ENCODE results near the gene RAB33A.

DNA sequence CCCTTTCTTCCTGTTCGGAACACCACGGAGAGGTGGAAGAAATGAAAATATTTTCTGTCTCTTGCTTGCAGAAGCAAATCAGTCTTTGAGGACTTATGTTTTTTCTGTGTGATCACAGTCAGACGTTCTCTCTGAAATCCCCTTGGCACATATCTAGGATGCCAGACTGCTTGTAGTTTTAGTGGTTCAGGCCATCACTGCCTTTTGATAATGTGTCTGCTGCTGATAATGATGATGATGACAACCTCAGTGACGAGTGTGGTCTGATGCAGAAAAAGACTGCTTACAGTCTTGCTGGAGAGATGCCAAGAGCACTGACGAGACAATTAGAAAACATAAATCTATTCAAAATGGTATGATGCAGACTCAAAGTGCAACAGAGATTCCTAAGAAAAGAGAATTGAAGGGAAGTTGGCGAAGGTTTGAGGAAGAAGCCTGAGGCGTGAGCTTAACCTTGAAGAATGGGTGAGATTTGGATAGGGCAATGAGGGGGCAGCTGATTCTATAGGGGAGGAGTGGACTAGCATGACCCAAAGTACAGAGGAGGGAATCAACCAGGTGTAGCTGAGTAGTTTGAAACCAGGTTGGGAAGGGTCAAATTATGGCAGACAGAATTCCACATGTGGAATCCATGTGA, 7.9 kb downstream of the RAB33A start:
- TF ChIP-seq POLR2A (IDR thresholded peaks at IDR 0.05; ENCODE audit: low read depth, low read length) (no peak), FOS (IDR thresholded peaks at IDR 0.05; ENCODE audit: low read depth, low read length) (no peak), RAD21 (IDR thresholded peaks at IDR 0.05; ENCODE audit: low read length) (no peak), BHLHE40 (IDR thresholded peaks at IDR 0.05; ENCODE audit: low read depth, low read length) (no peak), MAFK (IDR thresholded peaks at IDR 0.05; ENCODE audit: low read depth, low read length) (no peak), CHD1 (IDR thresholded peaks at IDR 0.05; ENCODE audit: low read depth, low read length) (no peak), RFX5 (IDR thresholded peaks at IDR 0.05; ENCODE audit: low read depth, low read length) (no peak), RCOR1 (IDR thresholded peaks at IDR 0.05; ENCODE audit: insufficient replicate concordance, low read length) (no peak)
- TF ChIP-seq, protein P1, sequence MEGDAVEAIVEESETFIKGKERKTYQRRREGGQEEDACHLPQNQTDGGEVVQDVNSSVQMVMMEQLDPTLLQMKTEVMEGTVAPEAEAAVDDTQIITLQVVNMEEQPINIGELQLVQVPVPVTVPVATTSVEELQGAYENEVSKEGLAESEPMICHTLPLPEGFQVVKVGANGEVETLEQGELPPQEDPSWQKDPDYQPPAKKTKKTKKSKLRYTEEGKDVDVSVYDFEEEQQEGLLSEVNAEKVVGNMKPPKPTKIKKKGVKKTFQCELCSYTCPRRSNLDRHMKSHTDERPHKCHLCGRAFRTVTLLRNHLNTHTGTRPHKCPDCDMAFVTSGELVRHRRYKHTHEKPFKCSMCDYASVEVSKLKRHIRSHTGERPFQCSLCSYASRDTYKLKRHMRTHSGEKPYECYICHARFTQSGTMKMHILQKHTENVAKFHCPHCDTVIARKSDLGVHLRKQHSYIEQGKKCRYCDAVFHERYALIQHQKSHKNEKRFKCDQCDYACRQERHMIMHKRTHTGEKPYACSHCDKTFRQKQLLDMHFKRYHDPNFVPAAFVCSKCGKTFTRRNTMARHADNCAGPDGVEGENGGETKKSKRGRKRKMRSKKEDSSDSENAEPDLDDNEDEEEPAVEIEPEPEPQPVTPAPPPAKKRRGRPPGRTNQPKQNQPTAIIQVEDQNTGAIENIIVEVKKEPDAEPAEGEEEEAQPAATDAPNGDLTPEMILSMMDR (conservative IDR thresholded peaks at IDR 0.05; ENCODE audit: low read depth, low read length) = no peak
- TF ChIP-seq, protein P2, sequence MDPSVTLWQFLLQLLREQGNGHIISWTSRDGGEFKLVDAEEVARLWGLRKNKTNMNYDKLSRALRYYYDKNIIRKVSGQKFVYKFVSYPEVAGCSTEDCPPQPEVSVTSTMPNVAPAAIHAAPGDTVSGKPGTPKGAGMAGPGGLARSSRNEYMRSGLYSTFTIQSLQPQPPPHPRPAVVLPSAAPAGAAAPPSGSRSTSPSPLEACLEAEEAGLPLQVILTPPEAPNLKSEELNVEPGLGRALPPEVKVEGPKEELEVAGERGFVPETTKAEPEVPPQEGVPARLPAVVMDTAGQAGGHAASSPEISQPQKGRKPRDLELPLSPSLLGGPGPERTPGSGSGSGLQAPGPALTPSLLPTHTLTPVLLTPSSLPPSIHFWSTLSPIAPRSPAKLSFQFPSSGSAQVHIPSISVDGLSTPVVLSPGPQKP (IDR thresholded peaks at IDR 0.05; ENCODE audit: borderline replicate concordance, low read depth, low read length) = no peak
- TF ChIP-seq, protein P3, sequence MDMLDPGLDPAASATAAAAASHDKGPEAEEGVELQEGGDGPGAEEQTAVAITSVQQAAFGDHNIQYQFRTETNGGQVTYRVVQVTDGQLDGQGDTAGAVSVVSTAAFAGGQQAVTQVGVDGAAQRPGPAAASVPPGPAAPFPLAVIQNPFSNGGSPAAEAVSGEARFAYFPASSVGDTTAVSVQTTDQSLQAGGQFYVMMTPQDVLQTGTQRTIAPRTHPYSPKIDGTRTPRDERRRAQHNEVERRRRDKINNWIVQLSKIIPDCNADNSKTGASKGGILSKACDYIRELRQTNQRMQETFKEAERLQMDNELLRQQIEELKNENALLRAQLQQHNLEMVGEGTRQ (IDR thresholded peaks at IDR 0.05; ENCODE audit: low read depth, low read length) = no peak

Measured in IMR-90 (cell line).